Neutrophil (primary cell): ENCODE data around the gene SUSD3.

Experiments
- H3K27ac ChIP-seq: fragments of 200-600 bp; sonication (generic); 2 replicates; pipeline ENCODE4 v1.5.1; 2016; ENCODE audit warnings: mild to moderate bottlenecking, moderate library complexity
- H3K27me3 ChIP-seq: fragments of 200-600 bp; sonication (generic); 2 replicates; pipeline ENCODE4 v1.6.0; 2016; ENCODE audit warnings: mild to moderate bottlenecking
- H3K36me3 ChIP-seq: fragments of 200-600 bp; sonication (generic); 2 replicates; pipeline ENCODE4 v1.5.1; 2017
- H3K4me1 ChIP-seq, 2 experiments: fragments of 200-600 bp in 1 of 2; sonication (generic) in 1 of 2; 1 replicate in 1 of 2; 2 replicates in 1 of 2; pipeline versions ENCODE4 v1.5.1 to v1.6.1; 2013 to 2016; ENCODE audit warnings: low read depth in 1 of 2, low read length in 1 of 2, mild to moderate bottlenecking in 1 of 2, moderate library complexity in 1 of 2; ENCODE audit not compliant: control insufficient read depth in 1 of 2, insufficient read depth in 1 of 2
- H3K4me3 ChIP-seq, 2 experiments: fragments of 200-600 bp in 1 of 2; sonication (generic) in 1 of 2; 1 replicate in 1 of 2; 2 replicates in 1 of 2; pipeline ENCODE4 v1.5.1; 2013 to 2016; ENCODE audit warnings: low read depth in 1 of 2, low read length in 1 of 2, mild to moderate bottlenecking in 1 of 2, moderate library complexity in 1 of 2
- H3K9me3 ChIP-seq: fragments of 200-600 bp; sonication (generic); 2 replicates; pipeline ENCODE4 v1.5.1; 2016
- CTCF ChIP-seq: fragments of 200-600 bp; sonication (generic); IDR thresholded peaks from 2 replicates; pipeline ENCODE4 v1.5.1; 2016; ENCODE audit warnings: antibody characterized with exemption

Gene SUSD3

DNA sequence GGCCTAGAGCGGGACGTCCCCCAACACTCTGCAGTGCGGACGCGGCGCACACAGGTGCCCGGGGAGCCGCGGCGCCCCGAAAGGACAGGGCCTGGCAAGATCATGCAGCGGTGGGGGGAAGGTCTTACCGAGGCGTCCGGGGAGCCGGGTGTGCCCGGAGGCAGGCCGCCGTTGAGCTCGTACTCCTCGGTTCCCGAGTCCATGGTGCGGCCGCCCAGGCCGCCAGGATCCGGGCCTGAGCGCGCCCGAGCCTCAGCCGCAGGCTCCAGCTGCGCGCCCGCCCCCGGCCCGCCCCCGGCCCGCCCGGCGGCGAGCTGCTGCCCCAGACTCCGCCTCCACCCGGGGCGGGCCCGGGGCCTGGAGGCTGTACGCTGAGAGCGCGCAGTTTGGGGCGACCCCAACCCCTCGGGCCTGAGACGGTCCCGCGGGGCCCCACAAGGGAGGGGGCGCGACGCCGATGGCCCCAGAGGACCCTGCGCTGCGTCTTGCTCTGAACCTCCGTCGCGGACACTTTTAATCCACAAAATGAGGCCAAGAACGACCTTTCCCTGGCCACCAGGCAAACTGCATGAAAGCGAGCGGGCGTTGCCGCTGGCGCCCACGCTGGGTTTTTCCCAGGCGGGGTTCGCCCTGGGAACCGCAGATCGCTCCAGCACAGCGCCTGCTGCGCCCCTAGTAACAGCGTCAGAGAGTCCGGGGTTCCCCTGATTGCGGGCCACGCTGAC, 75.7 kb downstream of the SUSD3 start, which contains the start of gene NINJ1:
TSS of gene NINJ1 (minus strand) at position 237 of the 725 bp plus-strand sequence. CDS start at position 203, 34 bp downstream.
- H3K36me3 ChIP-seq: peaks cover 38% of the 10 kb centered on the region
- H3K4me3 ChIP-seq: peak within 1 kb of the TSS; percentile 93 to 94
- peak; percentile 45 for TF ChIP-seq CTCF
- peak within 1 kb of the TSS; percentile 100 for H3K27ac ChIP-seq
- H3K4me1 ChIP-seq: peaks cover 63 to 64% of the 10 kb centered on the region in 2 experiments
- no peaks in the 10 kb centered on the region for H3K9me3 ChIP-seq
- H3K27me3 ChIP-seq: peaks cover 28% of the 10 kb centered on the region
